H1 (cell line): ENCODE results near the gene ATG9B. TPM values are rescaled to one million over a fixed set of nuclear protein-coding genes. Genes with fewer than 3 reads are reported as not detected.

Experiments used
- CTCF ChIA-PET: fragments of 300-600 bp; sonication (Branson Sonifier 250); formaldehyde crosslinking; loops from one replicate; lab custom pipeline; 2021; ENCODE audit not compliant: partially characterized antibody; lab: Charles Lee
- POLR2A ChIA-PET: fragments of 300-600 bp; sonication (Branson Sonifier 250); formaldehyde crosslinking; loops from one replicate; lab custom pipeline; 2021; ENCODE audit warnings: inconsistent platforms; ENCODE audit not compliant: partially characterized antibody; lab: Charles Lee
- DNase-seq, 2 experiments: peaks; one replicate each; pipeline versions ENCODE4 v3.0.0 to v3.0.0-alpha.2; 2010 to 2022; ENCODE audit warnings: low spot score in 2 of 2, low read depth in 1 of 2, mixed read lengths in 1 of 2
- FAIRE-seq: peaks from 2 replicates; lab custom pipeline; 2011; peaks lifted over from hg19 to GRCh38; lab: Jason Lieb, UNC
- H2AFZ ChIP-seq: 2 replicates; pipeline ENCODE4 v1.8.1; 2012; ENCODE audit warnings: low read length, inconsistent platforms
- H2AK5ac ChIP-seq: 2 replicates; pipeline ENCODE4 v1.6.1; 2013; ENCODE audit warnings: low read depth, low read length
- H2BK120ac ChIP-seq: replicated peaks from 2 replicates; pipeline ENCODE3; 2013; ENCODE audit warnings: low read depth, low read length, inconsistent platforms
- H2BK12ac ChIP-seq: 2 replicates; pipeline ENCODE4 v1.6.1; 2013; ENCODE audit warnings: low read depth, low read length
- H2BK15ac ChIP-seq: 2 replicates; pipeline ENCODE4 v1.6.1; 2013; ENCODE audit warnings: low read length
- H2BK20ac ChIP-seq: 2 replicates; pipeline ENCODE4 v1.6.1; 2013; ENCODE audit warnings: low read length
- H2BK5ac ChIP-seq: 2 replicates; pipeline ENCODE4 v1.6.1; 2013; ENCODE audit warnings: low read depth, low read length
- H3K14ac ChIP-seq: 2 replicates; pipeline ENCODE4 v1.6.1; 2013; ENCODE audit warnings: inconsistent platforms; ENCODE audit not compliant: insufficient read length
- H3K18ac ChIP-seq: 2 replicates; pipeline ENCODE4 v1.6.1; 2013; ENCODE audit warnings: low read length; ENCODE audit errors: extremely low read depth
- H3K23ac ChIP-seq: 2 replicates; pipeline ENCODE4 v1.6.1; 2013; ENCODE audit warnings: inconsistent platforms; ENCODE audit not compliant: insufficient read length
- H3K23me2 ChIP-seq: 2 replicates; pipeline ENCODE4 v1.6.1; 2013; ENCODE audit warnings: low read depth, low read length
- H3K27ac ChIP-seq: 2 replicates; pipeline ENCODE4 v1.6.1; 2011; ENCODE audit warnings: low read depth, low read length, inconsistent platforms
- H3K27me3 ChIP-seq, 4 experiments: replicated peaks in 1 of 4; 1 replicate in 1 of 4; 2 replicates in 3 of 4; pipeline versions ENCODE4 v1.6.1 to v1.8.1; 2011 to 2013; ENCODE audit warnings: low read length in 3 of 4, mild to moderate bottlenecking in 3 of 4, inconsistent platforms in 2 of 4, mixed read lengths in 2 of 4, moderate library complexity in 1 of 4; ENCODE audit not compliant: control insufficient read depth in 3 of 4, insufficient read depth in 3 of 4; ENCODE audit errors: extremely low read depth in 1 of 4
- H3K36me3 ChIP-seq, 4 experiments: 2 replicates each; pipeline versions ENCODE4 v1.6.1 to v1.8.1; 2011 to 2013; ENCODE audit warnings: mild to moderate bottlenecking in 4 of 4, low read length in 3 of 4, moderate library complexity in 2 of 4, control low read depth in 1 of 4, inconsistent platforms in 1 of 4; ENCODE audit not compliant: insufficient read depth in 4 of 4, control insufficient read depth in 2 of 4
- H3K4ac ChIP-seq: replicated peaks from 2 replicates; pipeline ENCODE3; 2013; ENCODE audit warnings: low read length, low read depth, mixed read lengths, inconsistent platforms; ENCODE audit not compliant: insufficient read length
- H3K4me1 ChIP-seq, 4 experiments: replicated peaks in 1 of 4; 1 replicate in 1 of 4; 2 replicates in 3 of 4; pipeline versions ENCODE4 v1.6.1 to v1.8.1; 2011 to 2013; ENCODE audit warnings: low read length in 3 of 4, inconsistent platforms in 2 of 4, mixed read lengths in 1 of 4; ENCODE audit not compliant: insufficient read depth in 4 of 4, control insufficient read depth in 3 of 4
- H3K4me2 ChIP-seq, 2 experiments: 2 replicates each; pipeline versions ENCODE4 v1.6.1 to v1.8.1; 2011 to 2013; ENCODE audit warnings: low read depth in 2 of 2, low read length in 2 of 2, control low read depth in 1 of 2, inconsistent platforms in 1 of 2, mild to moderate bottlenecking in 1 of 2; ENCODE audit not compliant: insufficient read depth in 1 of 2
- H3K4me3 ChIP-seq, 4 experiments: fragments of 200-600, 300-600 bp in 1 of 4; sonication (generic), shearing (Covaris generic), sonication (Bioruptor Twin) in 1 of 4; 2 replicates each; pipeline versions ENCODE4 v1.5.1 to v1.8.1; 2011 to 2016; ENCODE audit warnings: low read length in 4 of 4, low read depth in 3 of 4, control low read depth in 2 of 4, inconsistent platforms in 2 of 4, mild to moderate bottlenecking in 2 of 4, mixed read lengths in 1 of 4, moderate library complexity in 1 of 4; ENCODE audit not compliant: insufficient read depth in 2 of 4; ENCODE audit errors: extremely low read depth in 1 of 4
- H3K56ac ChIP-seq: replicated peaks from 2 replicates; pipeline ENCODE3; 2013; ENCODE audit warnings: low read depth, mild to moderate bottlenecking, mixed read lengths, low read length, inconsistent platforms; ENCODE audit not compliant: insufficient read length
- H3K79me1 ChIP-seq: 2 replicates; pipeline ENCODE4 v1.6.1; 2013; ENCODE audit warnings: low read depth, low read length, control low read depth
- H3K79me2 ChIP-seq, 2 experiments: 2 replicates each; pipeline versions ENCODE4 v1.6.1 to v1.8.1; 2012 to 2013; ENCODE audit warnings: low read length in 2 of 2, mild to moderate bottlenecking in 2 of 2, inconsistent platforms in 1 of 2; ENCODE audit not compliant: insufficient read depth in 2 of 2, control insufficient read depth in 1 of 2
- H3K9ac ChIP-seq, 4 experiments: replicated peaks in 1 of 4; 1 replicate in 1 of 4; 2 replicates in 3 of 4; pipeline versions ENCODE4 v1.6.1 to v1.8.1; 2011 to 2013; ENCODE audit warnings: low read depth in 3 of 4, low read length in 3 of 4, control low read depth in 2 of 4, mild to moderate bottlenecking in 2 of 4, moderate library complexity in 2 of 4, inconsistent platforms in 1 of 4; ENCODE audit errors: extremely low read depth in 1 of 4
- H3K9me3 ChIP-seq, 2 experiments: 2 replicates each; pipeline versions ENCODE4 v1.6.1 to v1.8.1; 2012 to 2013; ENCODE audit warnings: mild to moderate bottlenecking in 2 of 2, moderate library complexity in 2 of 2, control low read depth in 1 of 2, inconsistent platforms in 1 of 2, low read depth in 1 of 2, low read length in 1 of 2, mixed read lengths in 1 of 2; ENCODE audit not compliant: insufficient read depth in 2 of 2
- H4K20me1 ChIP-seq, 2 experiments: replicated peaks in 1 of 2; 2 replicates each; pipeline versions ENCODE3 to v1.8.1; 2011 to 2013; ENCODE audit warnings: inconsistent platforms in 2 of 2, low read length in 2 of 2, mild to moderate bottlenecking in 1 of 2; ENCODE audit not compliant: insufficient read depth in 2 of 2, control insufficient read depth in 1 of 2
- H4K5ac ChIP-seq: 2 replicates; pipeline ENCODE4 v1.6.1; 2013; ENCODE audit warnings: low read length, low read depth, mixed read lengths, inconsistent platforms; ENCODE audit not compliant: insufficient read length
- H4K8ac ChIP-seq: 2 replicates; pipeline ENCODE4 v1.8.0; 2013; ENCODE audit warnings: mild to moderate bottlenecking, moderate library complexity, low read length, inconsistent platforms; ENCODE audit not compliant: insufficient read depth; ENCODE audit errors: extremely low read depth
- H4K91ac ChIP-seq: replicated peaks from 2 replicates; pipeline ENCODE3; 2013; ENCODE audit warnings: low read length, mixed read lengths, inconsistent platforms; ENCODE audit not compliant: insufficient read length
- BACH1 ChIP-seq: IDR thresholded peaks from 2 replicates; pipeline ENCODE4 v1.6.1; 2012; ENCODE audit warnings: low read length, improper control_type of control experiment
- CEBPB ChIP-seq: IDR thresholded peaks from 2 replicates; pipeline ENCODE4 v1.6.1; 2012; ENCODE audit warnings: low read depth, low read length
- CHD2 ChIP-seq: IDR thresholded peaks from 2 replicates; pipeline ENCODE4 v1.6.1; 2012; ENCODE audit warnings: low read length, improper control_type of control experiment
- EP300 ChIP-seq, 2 experiments: IDR thresholded peaks; 1 replicate in 1 of 2; 2 replicates in 1 of 2; pipeline ENCODE4 v1.6.1; 2011 to 2012; ENCODE audit warnings: low read depth in 2 of 2, low read length in 2 of 2, mild to moderate bottlenecking in 2 of 2, borderline replicate concordance in 1 of 2, inconsistent platforms in 1 of 2, moderate library complexity in 1 of 2
- FOSL1 ChIP-seq: IDR thresholded peaks from 2 replicates; pipeline ENCODE4 v1.6.1; 2011; ENCODE audit warnings: mild to moderate bottlenecking, low read depth, low read length, moderate library complexity; ENCODE audit not compliant: insufficient read depth
- KDM5A ChIP-seq: fragments of 200-600 bp; IDR thresholded peaks from 2 replicates; pipeline ENCODE4 v1.7.1; 2012; ENCODE audit warnings: mild to moderate bottlenecking, low read length, inconsistent platforms, mixed read lengths
- MAFK ChIP-seq: IDR thresholded peaks from 2 replicates; pipeline ENCODE4 v1.6.1; 2012; ENCODE audit warnings: low read depth, mild to moderate bottlenecking, improper control_type of control experiment, low read length
- POU5F1 ChIP-seq: IDR thresholded peaks from 2 replicates; pipeline ENCODE4 v1.6.1; 2011; ENCODE audit warnings: low read depth, mild to moderate bottlenecking, low read length, moderate library complexity
- RFX5 ChIP-seq: IDR thresholded peaks from 2 replicates; pipeline ENCODE4 v1.6.1; 2011; ENCODE audit warnings: low read depth, low read length, improper control_type of control experiment, borderline replicate concordance
- SIN3A ChIP-seq, 2 experiments: IDR thresholded peaks in 1 of 2; conservative IDR thresholded peaks in 1 of 2; 2 replicates each; pipeline ENCODE4 v1.6.1; 2011 to 2012; ENCODE audit warnings: low read length in 2 of 2, improper control_type of control experiment in 1 of 2, low read depth in 1 of 2, mild to moderate bottlenecking in 1 of 2
- TEAD4 ChIP-seq: IDR thresholded peaks from 2 replicates; pipeline ENCODE4 v1.6.1; 2012; ENCODE audit warnings: low read depth, low read length, inconsistent platforms, mixed read lengths
- WGBS, 2 experiments: shearing (Covaris generic) in 1 of 2; methylation state at CpG; one replicate each; pipeline versions ENCODE4 v1.1.6 to v1.1.7; 2013 to 2015; ENCODE audit warnings: low lambda C conversion rate in 2 of 2, mixed read lengths in 2 of 2, inconsistent platforms in 1 of 2, low coverage in 1 of 2, missing lambda C conversion rate in 1 of 2; ENCODE audit not compliant: insufficient replicate concordance in 2 of 2, insufficient coverage in 1 of 2, insufficient read length in 1 of 2; ENCODE audit errors: extremely low coverage in 1 of 2, missing lambda C conversion rate in 1 of 2; 5-methylcytosine and 5-hydroxymethylcytosine counted together
- polyA plus RNA-seq, 7 experiments: library from polyadenylated mRNA; depleted of rRNA in 3 of 7; stranded (reverse) in 5 of 7; unstranded in 2 of 7; fragments of >200 nt in 5 of 7; fragments of 200-250 nt in 2 of 7; gene quantifications; 1 replicate in 5 of 7; 2 replicates in 1 of 7; 4 replicates in 1 of 7; pipeline versions ENCODE4 v1.2.1 to v1.2.3, GENCODE V29; 2011 to 2013; ENCODE audit warnings: missing spikeins in 2 of 7, mixed read lengths in 2 of 7
- total RNA-seq: library from RNA; stranded (reverse); fragmentation: NEBNext Ultra II Directional; extraction: Animal tissue kit (Norgen Biotek cat#: 25700); gene quantifications from 2 replicates; pipeline ENCODE4 v1.2.1, GENCODE V29; 2021
- TF ChIP-seq, protein P1 (sequence below): IDR thresholded peaks from 2 replicates; pipeline ENCODE4 v1.6.1; 2012; ENCODE audit warnings: inconsistent platforms

The ATG9B gene
- total and polyA plus RNA-seq, 2 of the 8 experiments (the other 6 are each of a cell fraction or from before 2014, with no cell fraction given), result 1.4 to 2.3 TPM

DNA sequence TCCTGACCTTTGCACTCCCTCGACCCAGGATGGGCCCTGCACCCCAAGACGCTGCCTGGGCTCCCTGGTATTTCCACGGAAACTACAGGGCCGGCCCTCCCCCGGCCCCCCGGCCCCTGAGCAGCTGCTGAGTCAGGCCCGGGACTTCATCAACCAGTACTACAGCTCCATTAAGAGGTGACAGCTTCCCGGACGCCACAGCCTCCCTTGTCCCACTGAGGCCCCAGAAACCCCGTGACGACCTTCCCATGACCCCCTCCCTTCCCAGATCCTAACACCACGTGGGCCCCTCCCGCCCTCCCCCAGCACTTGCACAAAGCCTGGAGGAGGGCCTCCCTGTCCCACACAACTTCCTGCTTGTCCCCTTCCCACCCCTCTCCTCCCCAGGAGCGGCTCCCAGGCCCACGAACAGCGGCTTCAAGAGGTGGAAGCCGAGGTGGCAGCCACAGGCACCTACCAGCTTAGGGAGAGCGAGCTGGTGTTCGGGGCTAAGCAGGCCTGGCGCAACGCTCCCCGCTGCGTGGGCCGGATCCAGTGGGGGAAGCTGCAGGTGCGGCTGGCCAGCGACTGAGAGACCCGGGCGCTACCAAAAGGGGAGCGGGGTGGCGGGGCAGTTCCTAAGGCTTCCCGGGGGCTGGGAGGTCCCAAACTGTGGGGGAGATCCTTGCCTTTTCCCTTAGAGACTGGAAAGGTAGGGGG lies 27.8 kb downstream of the ATG9B start:
- Histone ChIP-seq H3K18ac (peak overlapping the region; percentile 19; the same call in 1 of the 2 replicates), H2AK5ac (no peak overlapping the region), H3K23ac (no peak overlapping the region), H2BK15ac (no peak overlapping the region), H3K4me3 (no peak overlapping the region), H4K20me1 (no peaks in the 10 kb centered on the region), H2BK120ac (no peak overlapping the region), H3K4me2 (0 out of 4 replicates have a peak overlapping the region, but pooled peaks of 1 of the 2 experiments have one; percentile 3), H3K79me2 (no peaks in the 10 kb centered on the region), H3K4me1 (peaks cover 4 to 26% (median 13%) of the 10 kb centered on the region in 4 experiments), H4K8ac (peak overlapping the region; percentile 88; the same call in 1 of the 2 replicates), H3K9ac (no peak overlapping the region), H3K56ac (no peak overlapping the region), H3K14ac (no peak overlapping the region), H3K36me3 (no peaks in the 10 kb centered on the region), H3K27me3 (no peaks in the 10 kb centered on the region), H4K5ac (no peak overlapping the region), H3K27ac (no peak overlapping the region), H3K23me2 (peaks cover 6% of the 10 kb centered on the region; the same call in 1 of the 2 replicates), H4K91ac (no peak overlapping the region), H2BK5ac (peak overlapping the region; percentile 26; the same call in 1 of the 2 replicates), H2BK12ac (0 out of 2 replicates have a peak overlapping the region, but pooled peaks have one; percentile 12), H3K4ac (no peak overlapping the region), H2BK20ac (no peak overlapping the region), H2AFZ (no peak overlapping the region), H3K9me3 (no peaks in the 10 kb centered on the region), H3K79me1 (no peaks in the 10 kb centered on the region)
- DNase-seq, result no peak
- FAIRE-seq, result no peak
- POLR2A ChIA-PET, result interaction anchor here (1.0 to 1.6 kb wide), 2 partner anchors 12 to 17 kb away, joined by 3 to 4 read pairs; no protein-coding TSS in a partner anchor
- CTCF ChIA-PET, result interaction anchor here (1.3 to 5.7 kb wide), 8 partner anchors 9 to 116 kb away, joined by 3 to 56 read pairs (median 4); no protein-coding TSS in a partner anchor
- 82% methylated on average over 25 of the region's 31 CpGs; no CpG with 5 or more reads in 1 of the 2 experiments for WGBS, 2 experiments
- TF ChIP-seq FOSL1, result no peak
- TF ChIP-seq EP300 (IDR thresholded peaks at IDR 0.05; ENCODE audit: borderline replicate concordance in 1 of 2, low read depth in 2 of 2, low read length in 2 of 2), result no peak
- no peak for TF ChIP-seq KDM5A
- no peak for TF ChIP-seq CEBPB
- no peak for TF ChIP-seq CHD2
- TF ChIP-seq BACH1, result no peak
- no peak for TF ChIP-seq SIN3A (conservative IDR thresholded peaks at IDR 0.05 in 1 of 2, IDR thresholded peaks at IDR 0.05 in 1 of 2; ENCODE audit: low read depth in 1 of 2, low read length in 2 of 2)
- TF ChIP-seq MAFK, result no peak
- no peak for TF ChIP-seq POU5F1
- TF ChIP-seq TEAD4, result no peak
- TF ChIP-seq, protein P1, sequence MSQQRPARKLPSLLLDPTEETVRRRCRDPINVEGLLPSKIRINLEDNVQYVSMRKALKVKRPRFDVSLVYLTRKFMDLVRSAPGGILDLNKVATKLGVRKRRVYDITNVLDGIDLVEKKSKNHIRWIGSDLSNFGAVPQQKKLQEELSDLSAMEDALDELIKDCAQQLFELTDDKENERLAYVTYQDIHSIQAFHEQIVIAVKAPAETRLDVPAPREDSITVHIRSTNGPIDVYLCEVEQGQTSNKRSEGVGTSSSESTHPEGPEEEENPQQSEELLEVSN, result no peak
- no peak for TF ChIP-seq RFX5
